Jurkat, Clone E6-1 (cell line): ENCODE data around the gene HSPA8.

Experiments used
- DNase-seq: peaks from one replicate; pipeline ENCODE4 v3.0.0-alpha.2; 2011; ENCODE audit warnings: low read depth, low spot score
- H3K4me3 ChIP-seq: 2 replicates; pipeline ENCODE4 v1.5.1; 2011; ENCODE audit warnings: mild to moderate bottlenecking, low read length, control low read depth, moderate library complexity

The HSPA8 gene

DNA sequence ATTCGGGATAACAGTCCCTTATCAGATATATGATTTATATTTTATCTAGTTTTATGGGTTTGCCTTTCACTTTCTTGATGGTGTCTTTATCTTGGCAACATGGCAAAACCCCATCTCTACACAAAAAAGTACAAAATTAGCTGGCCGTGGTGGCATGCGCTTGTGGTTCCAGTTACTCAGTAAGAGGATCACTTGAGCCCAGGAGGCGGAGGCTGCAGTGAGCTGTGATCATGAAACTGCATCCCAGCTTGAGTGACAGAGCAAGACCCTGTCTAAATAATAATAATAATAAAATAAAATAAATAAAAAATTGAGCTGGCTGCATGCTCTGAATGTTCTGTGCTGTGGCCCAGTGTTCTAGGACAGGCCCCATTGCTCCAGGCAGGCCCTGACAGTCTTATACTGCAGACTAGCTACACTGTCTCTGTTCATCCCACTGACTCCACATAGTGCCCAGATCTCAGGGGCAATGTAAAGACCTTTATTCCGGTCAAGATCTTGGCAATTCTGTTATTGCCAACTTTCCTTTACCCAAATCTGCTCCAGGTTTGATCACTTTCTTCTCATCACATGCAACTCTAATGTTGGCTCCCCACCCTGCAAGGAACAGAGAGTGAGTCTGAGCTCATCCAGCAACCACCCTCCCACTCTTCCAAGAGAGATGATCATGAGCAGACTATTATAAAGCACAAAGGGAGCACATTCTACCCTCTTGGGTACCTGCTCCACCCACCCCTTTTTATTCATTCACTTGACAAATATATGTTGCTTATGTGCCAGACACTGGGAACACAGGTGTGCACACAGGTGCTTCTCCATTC is 8.8 kb downstream of the HSPA8 start:
- H3K4me3 ChIP-seq = no peak overlapping the region
- DNase-seq = no peak

DNA sequence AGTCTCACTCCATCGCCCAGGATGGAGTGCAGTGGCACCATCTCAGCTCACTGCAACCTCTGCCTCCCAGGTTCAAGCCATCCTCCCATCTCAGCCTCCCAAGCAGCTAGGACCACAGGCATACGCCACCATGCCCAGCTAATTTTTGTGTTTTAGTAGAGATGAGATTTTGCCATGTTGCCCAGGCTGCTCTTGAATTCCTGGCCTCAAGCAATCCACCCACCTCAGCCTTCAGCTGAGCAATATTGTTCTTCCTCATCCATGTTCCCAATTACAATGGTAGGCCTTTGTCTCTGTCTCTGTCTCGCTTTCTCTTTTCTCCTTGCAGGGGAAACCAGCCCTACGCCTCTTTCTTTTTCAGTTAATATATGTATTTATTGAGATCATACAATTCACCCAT is 10.3 kb downstream of the HSPA8 start:
- DNase-seq = no peak
- H3K4me3 ChIP-seq = no peak overlapping the region

- no peak for DNase-seq
- H3K4me3 ChIP-seq = no peak overlapping the region
Measured at GRCh38 chr11:123051146-123051545, 10.8 kb downstream of the HSPA8 start.

DNA sequence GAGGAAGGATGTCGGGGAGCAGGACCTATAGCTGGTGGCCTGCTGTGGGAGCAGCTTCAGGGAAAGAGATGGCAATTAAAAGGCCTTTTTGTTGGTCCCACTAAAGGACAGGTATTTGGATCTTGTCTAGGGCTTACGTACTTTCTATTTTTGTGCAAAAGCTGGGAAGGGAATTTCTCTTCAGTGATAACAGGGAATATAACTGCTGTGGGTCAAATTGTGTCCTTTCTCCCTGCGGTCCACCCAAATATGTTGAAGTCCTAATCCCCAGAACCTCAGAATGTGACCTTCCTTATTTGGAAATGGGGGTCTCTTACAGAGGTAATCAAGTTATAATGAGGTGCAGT is 14.0 kb downstream of the HSPA8 start:
- no peak overlapping the region for H3K4me3 ChIP-seq
- no peak for DNase-seq

- H3K4me3 ChIP-seq = no peak overlapping the region
- no peak for DNase-seq
Measured at GRCh38 chr11:123047266-123047946, 14.5 kb downstream of the HSPA8 start.

DNA sequence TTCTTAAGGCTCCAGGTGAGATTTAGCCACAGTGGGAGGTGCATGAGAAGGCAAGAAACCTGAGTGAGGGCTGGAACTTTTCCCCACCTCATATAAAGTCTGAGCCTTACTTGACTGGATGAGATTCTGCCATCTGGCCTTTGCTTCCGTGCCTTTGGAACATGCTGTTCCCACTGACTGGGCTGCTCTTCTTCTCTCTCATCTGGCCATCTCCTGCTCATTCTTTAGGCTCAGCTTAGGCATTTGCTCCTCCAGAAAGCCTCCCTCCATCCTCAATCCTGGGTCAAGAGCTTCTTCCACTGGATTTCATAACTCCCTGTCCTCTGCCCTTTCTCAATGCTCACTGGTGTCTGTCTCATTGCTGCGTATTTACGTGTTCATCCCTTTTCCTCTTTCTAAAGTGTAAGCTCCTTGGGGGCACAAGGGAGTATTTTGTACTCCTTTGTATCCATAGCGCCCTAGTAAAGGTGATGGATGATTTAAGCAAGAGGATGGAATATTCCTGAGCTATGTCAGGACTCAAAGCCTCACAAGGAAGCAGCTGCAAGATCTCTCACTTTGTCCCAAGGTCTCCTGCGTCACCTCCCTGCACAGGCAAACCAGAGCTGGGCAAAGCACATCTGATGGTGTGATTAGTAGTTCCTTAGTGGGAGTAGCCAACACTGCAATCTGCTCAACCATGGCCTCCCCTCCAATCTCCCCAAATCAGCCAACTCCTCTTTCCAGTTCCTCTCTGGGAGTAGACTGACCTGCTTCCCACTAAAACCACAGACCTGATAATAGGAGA is 15.3 kb downstream of the HSPA8 start:
- DNase-seq = no peak
- H3K4me3 ChIP-seq = no peak overlapping the region

DNA sequence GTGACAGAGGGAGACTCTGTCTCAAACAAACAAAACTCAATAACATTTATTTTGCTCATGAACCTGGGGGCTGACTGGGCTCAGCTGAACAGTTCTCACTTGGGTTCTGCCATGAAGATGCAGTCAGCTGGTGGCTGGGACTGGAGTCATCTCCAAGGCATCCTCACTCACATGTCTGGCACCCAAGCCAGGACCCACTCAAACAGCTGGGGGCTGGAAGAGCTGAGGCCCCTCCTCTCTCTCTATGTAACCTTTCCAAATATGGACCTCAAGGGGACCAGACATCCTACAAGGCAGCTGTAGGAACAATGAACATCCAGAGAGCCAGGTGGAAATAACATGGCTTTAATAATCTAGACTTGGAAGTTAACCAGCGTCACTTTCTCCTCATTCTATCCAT is 16.8 kb downstream of the HSPA8 start:
- DNase-seq = no peak

GRCh38 chr11:123041185-123041584 is 20.8 kb downstream of the HSPA8 start:
- no peak for DNase-seq
- H3K4me3 ChIP-seq = no peak overlapping the region

More for the DNA sequence above, 16.8 kb downstream of the HSPA8 start:
- no peak overlapping the region for H3K4me3 ChIP-seq

DNA sequence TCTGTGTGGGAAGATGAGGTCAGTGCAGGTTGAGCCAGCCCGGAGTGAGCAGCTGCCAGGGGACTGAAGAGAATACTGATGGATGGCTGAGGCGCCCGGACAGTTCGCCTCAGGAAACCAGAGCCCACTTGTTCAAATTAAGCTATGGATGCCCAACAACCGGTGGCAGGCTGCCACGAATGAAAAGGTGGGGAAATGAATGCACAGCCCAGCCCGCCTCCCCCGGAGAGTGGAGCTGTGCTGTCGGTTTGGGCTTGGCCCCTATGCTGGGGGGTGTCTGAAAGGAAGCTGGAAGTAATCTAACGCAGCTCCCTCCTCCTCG is 21.9 kb downstream of the HSPA8 start:
- DNase-seq = no peak
- H3K4me3 ChIP-seq = no peak overlapping the region

GRCh38 chr11:123035831-123036230 is 26.1 kb downstream of the HSPA8 start:
- DNase-seq = no peak
- no peak overlapping the region for H3K4me3 ChIP-seq

GRCh38 chr11:123034597-123034996 is 27.3 kb downstream of the HSPA8 start:
- no peak for DNase-seq
- H3K4me3 ChIP-seq = no peak overlapping the region

GRCh38 chr11:123033895-123034294 is 28.0 kb downstream of the HSPA8 start:
- no peak overlapping the region for H3K4me3 ChIP-seq
- no peak for DNase-seq

DNA sequence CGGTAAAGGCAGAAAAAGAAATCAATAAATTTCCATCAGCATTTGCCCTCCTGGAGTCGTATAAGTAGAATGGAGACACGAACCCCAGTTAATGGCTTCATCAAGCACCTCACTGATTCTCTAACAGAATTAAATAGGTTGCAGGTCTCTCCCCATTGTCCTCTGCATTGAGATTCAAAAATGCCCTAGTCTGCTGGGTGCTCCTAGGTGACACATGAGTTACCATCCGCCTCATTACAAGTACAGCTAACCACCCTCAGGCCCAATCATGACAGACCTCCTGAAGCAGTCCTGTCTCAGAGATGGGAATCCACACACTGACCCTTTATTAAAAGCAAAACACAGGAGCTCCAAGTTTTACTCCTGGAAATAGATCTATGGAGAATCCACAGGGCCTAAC is 31.4 kb downstream of the HSPA8 start:
- no peak overlapping the region for H3K4me3 ChIP-seq
- DNase-seq = no peak

GRCh38 chr11:123020968-123021367 is 41.0 kb downstream of the HSPA8 start:
- DNase-seq = peak; percentile 44
- H3K4me3 ChIP-seq = no peak overlapping the region

GRCh38 chr11:123018702-123019101 is 43.2 kb downstream of the HSPA8 start:
- no peak for DNase-seq
- H3K4me3 ChIP-seq = no peak overlapping the region

DNA sequence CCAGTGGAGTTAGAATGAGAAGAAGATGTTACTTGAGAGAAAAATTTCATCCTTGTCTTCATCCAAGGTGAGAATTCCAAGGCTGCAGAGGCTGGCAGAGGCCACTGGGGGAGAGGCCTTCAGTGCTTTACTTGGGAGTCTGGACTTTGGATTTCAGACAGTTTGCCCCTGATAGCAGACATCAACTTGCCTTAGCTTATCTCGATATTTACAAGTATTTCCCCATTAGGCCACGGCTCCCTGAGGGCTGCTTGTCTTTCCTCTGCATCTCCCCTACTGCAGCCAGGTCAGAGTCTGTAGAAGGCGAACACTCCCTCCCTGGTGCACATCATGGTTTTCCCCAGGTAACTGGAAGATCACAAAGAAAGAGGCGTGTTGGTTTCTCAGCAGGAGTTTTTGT is 50.4 kb downstream of the HSPA8 start:
- no peak for DNase-seq
- no peak overlapping the region for H3K4me3 ChIP-seq
